Calu3 (cell line): ENCODE data around the gene ANO3. TPM values are rescaled to one million over a fixed set of nuclear protein-coding genes. Genes with fewer than 3 reads are reported as not detected.

Experiments
- BruUV-seq: library from RNA; stranded (reverse); fragments of 400-500 nt; replicated peaks from 2 replicates; lab custom pipeline; 2021; lab: Mats Ljungman, UMichigan
- CTCF ChIA-PET: fragments of 300-600 bp; sonication (Branson Sonifier 250); formaldehyde crosslinking; loops from one replicate; lab custom pipeline; 2022; ENCODE audit warnings: antibody characterized with exemption; lab: Charles Lee
- DNase-seq: peaks from one replicate; pipeline ENCODE4 v3.0.0; 2022
- H3K27ac Mint-ChIP-seq: one replicate; pipeline ENCODE4 v1.8.0; 2022; ENCODE audit warnings: mixed read lengths; ENCODE audit not compliant: unreplicated experiment
- H3K27me3 Mint-ChIP-seq: one replicate; pipeline ENCODE4 v1.8.0; 2022; ENCODE audit warnings: mixed read lengths; ENCODE audit not compliant: unreplicated experiment
- H3K36me3 Mint-ChIP-seq: one replicate; pipeline ENCODE4 v1.8.0; 2022; ENCODE audit warnings: mild to moderate bottlenecking, moderate library complexity, mixed read lengths; ENCODE audit not compliant: insufficient read depth, unreplicated experiment
- H3K4me1 Mint-ChIP-seq: one replicate; pipeline ENCODE4 v1.8.0; 2022; ENCODE audit warnings: mild to moderate bottlenecking, low read depth, mixed read lengths; ENCODE audit not compliant: unreplicated experiment
- H3K4me3 Mint-ChIP-seq: one replicate; pipeline ENCODE4 v1.8.0; 2022; ENCODE audit warnings: mild to moderate bottlenecking, low read depth, moderate library complexity, mixed read lengths; ENCODE audit not compliant: unreplicated experiment
- H3K9me3 Mint-ChIP-seq: one replicate; pipeline ENCODE4 v1.8.0; 2022; ENCODE audit warnings: low read depth, mixed read lengths; ENCODE audit not compliant: unreplicated experiment
- CTCF ChIP-seq: fragments of 200-600 bp; IDR thresholded peaks from one replicate; pipeline ENCODE4 v1.8.0; 2022; ENCODE audit warnings: antibody characterized with exemption; ENCODE audit not compliant: unreplicated experiment
- intact Hi-C: fragments of 100-400 bp; cut with micrococcal nuclease; formaldehyde crosslinking; loops from one replicate; pipeline ENCODE4 v1.10.0; 2022; ENCODE audit not compliant: unreplicated experiment
- total RNA-seq: library from RNA; stranded (reverse); gene quantifications from 2 replicates; pipeline ENCODE4 v1.2.3, GENCODE V29; 2022

Gene ANO3
- total RNA-seq, 1 experiment from 2014 or later, result not detected

- intact Hi-C loops, result no loop called here
- CTCF ChIA-PET, result no interaction called here
- H3K9me3 Mint-ChIP-seq, result peaks cover 3% of the 10 kb centered on the region
- no peak overlapping the region for H3K4me3 Mint-ChIP-seq
- H3K27me3 Mint-ChIP-seq, result no peaks in the 10 kb centered on the region
- BruUV-seq, result no TSS peak
- peak; percentile 1 for DNase-seq
- peak; percentile 13 for TF ChIP-seq CTCF
- no peak overlapping the region for H3K27ac Mint-ChIP-seq
- no peaks in the 10 kb centered on the region for H3K4me1 Mint-ChIP-seq
- H3K36me3 Mint-ChIP-seq, result no peaks in the 10 kb centered on the region
Observed at GRCh38 chr11:26522912-26523610, 191.1 kb downstream of the ANO3 start.

GRCh38 chr11:26527685-26528084 lies 195.8 kb downstream of the ANO3 start:
- TF ChIP-seq CTCF, result no peak
- Mint-ChIP-seq H3K27ac (no peak overlapping the region), H3K36me3 (no peaks in the 10 kb centered on the region), H3K27me3 (no peaks in the 10 kb centered on the region), H3K9me3 (peaks cover 3% of the 10 kb centered on the region), H3K4me3 (no peak overlapping the region), H3K4me1 (no peaks in the 10 kb centered on the region)
- intact Hi-C loops, result no loop called here
- BruUV-seq, result no TSS peak
- CTCF ChIA-PET, result no interaction called here
- DNase-seq, result no peak

GRCh38 chr11:26537341-26537740 lies 205.4 kb downstream of the ANO3 start:
- no peak overlapping the region for H3K4me3 Mint-ChIP-seq
- H3K4me1 Mint-ChIP-seq, result no peaks in the 10 kb centered on the region
- CTCF ChIA-PET, result no interaction called here
- H3K27me3 Mint-ChIP-seq, result no peaks in the 10 kb centered on the region
- DNase-seq, result no peak
- no peaks in the 10 kb centered on the region for H3K9me3 Mint-ChIP-seq
- BruUV-seq, result no TSS peak
- no peaks in the 10 kb centered on the region for H3K36me3 Mint-ChIP-seq
- intact Hi-C loops, result no loop called here
- H3K27ac Mint-ChIP-seq, result no peak overlapping the region
- TF ChIP-seq CTCF, result no peak

- H3K27me3 Mint-ChIP-seq, result no peaks in the 10 kb centered on the region
- H3K27ac Mint-ChIP-seq, result no peak overlapping the region
- no peaks in the 10 kb centered on the region for H3K9me3 Mint-ChIP-seq
- H3K4me3 Mint-ChIP-seq, result no peak overlapping the region
- H3K4me1 Mint-ChIP-seq, result no peaks in the 10 kb centered on the region
- TF ChIP-seq CTCF, result no peak
- no TSS peak for BruUV-seq
- CTCF ChIA-PET, result no interaction called here
- intact Hi-C loops, result no loop called here
- no peak for DNase-seq
- H3K36me3 Mint-ChIP-seq, result no peaks in the 10 kb centered on the region
Observed at GRCh38 chr11:26539517-26539916, 207.6 kb downstream of the ANO3 start.
